IPS DF 6.9 (cell line): Measurements from ENCODE around the gene PRPF18.
"Not testable (repeated sequence)": the region's sequence is repeated elsewhere in the genome, so short reads cannot be mapped to it uniquely, and the experiment has no call there.

Experiments used
- DNase-seq: peaks from one replicate; pipeline ENCODE4 v3.0.0-alpha.2; 2013; ENCODE audit warnings: low read depth, low spot score
- H3K27ac ChIP-seq: one replicate; pipeline ENCODE4 v1.5.1; 2013; ENCODE audit warnings: low read length, control low read depth
- H3K27me3 ChIP-seq: 2 replicates; pipeline ENCODE4 v1.6.1; 2013; ENCODE audit warnings: mild to moderate bottlenecking, low read length; ENCODE audit not compliant: control insufficient read depth, insufficient read depth
- H3K36me3 ChIP-seq: 2 replicates; pipeline ENCODE4 v1.6.1; 2013; ENCODE audit warnings: low read length; ENCODE audit not compliant: control insufficient read depth, insufficient read depth
- H3K4me1 ChIP-seq: 2 replicates; pipeline ENCODE4 v1.6.1; 2013; ENCODE audit warnings: low read length; ENCODE audit not compliant: control insufficient read depth, insufficient read depth
- H3K4me3 ChIP-seq: 2 replicates; pipeline ENCODE4 v1.5.1; 2013; ENCODE audit warnings: mild to moderate bottlenecking, low read length
- H3K9me3 ChIP-seq: 2 replicates; pipeline ENCODE4 v1.6.1; 2013; ENCODE audit warnings: low read length, inconsistent platforms; ENCODE audit not compliant: control insufficient read depth, insufficient read depth
- WGBS: extraction: QIAGEN DNeasy Blood & Tissue Kit; methylation state at CpG from one replicate; pipeline ENCODE4 v1.1.7; 2013; ENCODE audit warnings: mixed read lengths, missing lambda C conversion rate; ENCODE audit not compliant: insufficient read length, insufficient coverage; 5-methylcytosine and 5-hydroxymethylcytosine counted together

The PRPF18 gene

GRCh38 chr10:13586676-13587355 is at the start of gene PRPF18:
Gene PRPF18 (plus strand): TSS chr10:13586965. CDS start chr10:13587087, 122 bp downstream.
- WGBS, result no CpG with 5 or more reads among the region's 38 CpGs
- H3K27ac ChIP-seq, result no peak within 1 kb of the TSS
- H3K36me3 ChIP-seq, result no peaks in the 10 kb centered on the region
- H3K27me3 ChIP-seq, result no peaks in the 10 kb centered on the region
- DNase-seq, result peak; percentile 91
- peak within 1 kb of the TSS; percentile 82; the same call in 1 of the 2 replicates for H3K4me3 ChIP-seq
- no peaks in the 10 kb centered on the region for H3K4me1 ChIP-seq
- H3K9me3 ChIP-seq, result no peaks in the 10 kb centered on the region

GRCh38 chr10:13537985-13538384 is 48.8 kb upstream of the PRPF18 start:
- DNase-seq, H3K4me3 ChIP-seq, H3K9me3 ChIP-seq, H3K4me1 ChIP-seq, H3K27ac ChIP-seq, H3K27me3 ChIP-seq, H3K36me3 ChIP-seq: not testable (repeated sequence)
- no CpG with 5 or more reads among the region's 9 CpGs for WGBS

- H3K9me3 ChIP-seq, result no peaks in the 10 kb centered on the region
- H3K36me3 ChIP-seq, result no peaks in the 10 kb centered on the region
- no peaks in the 10 kb centered on the region for H3K4me1 ChIP-seq
- no peaks in the 10 kb centered on the region for H3K27me3 ChIP-seq
- whole genome bisulfite sequencing, result no CpG with 5 or more reads among the region's 5 CpGs
- DNase-seq, result no peak
- no peak overlapping the region for H3K27ac ChIP-seq
- no peak overlapping the region for H3K4me3 ChIP-seq
These were observed 44.2 kb upstream of the PRPF18 start for GRCh38 chr10:13542533-13542932.

GRCh38 chr10:13550802-13551201 is 36.0 kb upstream of the PRPF18 start:
- H3K9me3 ChIP-seq, result no peaks in the 10 kb centered on the region
- no CpG with 5 or more reads among the region's 2 CpGs for WGBS
- no peak overlapping the region for H3K4me3 ChIP-seq
- no peaks in the 10 kb centered on the region for H3K4me1 ChIP-seq
- no peaks in the 10 kb centered on the region for H3K36me3 ChIP-seq
- H3K27ac ChIP-seq, result no peak overlapping the region
- H3K27me3 ChIP-seq, result no peaks in the 10 kb centered on the region
- no peak for DNase-seq

- H3K27me3 ChIP-seq, result no peaks in the 10 kb centered on the region
- H3K4me3 ChIP-seq, result no peak overlapping the region
- no peaks in the 10 kb centered on the region for H3K4me1 ChIP-seq
- no peak for DNase-seq
- no peaks in the 10 kb centered on the region for H3K9me3 ChIP-seq
- H3K27ac ChIP-seq, result no peak overlapping the region
- WGBS, result no CpG with 5 or more reads among the region's 2 CpGs
- no peaks in the 10 kb centered on the region for H3K36me3 ChIP-seq
These were observed 30.8 kb upstream of the PRPF18 start for GRCh38 chr10:13555884-13556510.

GRCh38 chr10:13559124-13559700 is 27.6 kb upstream of the PRPF18 start:
- no peaks in the 10 kb centered on the region for H3K27me3 ChIP-seq
- H3K9me3 ChIP-seq, result no peaks in the 10 kb centered on the region; the same call in 1 of the 2 replicates
- no peaks in the 10 kb centered on the region for H3K4me1 ChIP-seq
- no CpG with 5 or more reads among the region's 2 CpGs for WGBS
- H3K27ac ChIP-seq, result no peak overlapping the region
- H3K4me3 ChIP-seq, result no peak overlapping the region
- DNase-seq, result no peak
- no peaks in the 10 kb centered on the region for H3K36me3 ChIP-seq

GRCh38 chr10:13560597-13560996 is 26.2 kb upstream of the PRPF18 start:
- no peak overlapping the region for H3K27ac ChIP-seq
- H3K4me1 ChIP-seq, result no peaks in the 10 kb centered on the region
- H3K36me3 ChIP-seq, result no peaks in the 10 kb centered on the region
- DNase-seq, result no peak
- no peak overlapping the region for H3K4me3 ChIP-seq
- no peaks in the 10 kb centered on the region for H3K27me3 ChIP-seq
- no peaks in the 10 kb centered on the region; the same call in 1 of the 2 replicates for H3K9me3 ChIP-seq

GRCh38 chr10:13563481-13564445 is 23.0 kb upstream of the PRPF18 start:
- Histone ChIP-seq H3K9me3 (no peaks in the 10 kb centered on the region; the same call in 1 of the 2 replicates), H3K27me3 (no peaks in the 10 kb centered on the region), H3K27ac (no peak overlapping the region), H3K4me1 (no peaks in the 10 kb centered on the region), H3K4me3 (no peak overlapping the region), H3K36me3 (no peaks in the 10 kb centered on the region)
- no peak for DNase-seq
- no CpG with 5 or more reads among the region's 11 CpGs for WGBS

- Histone ChIP-seq H3K27me3 (no peaks in the 10 kb centered on the region), H3K9me3 (no peaks in the 10 kb centered on the region; the same call in 1 of the 2 replicates), H3K4me1 (no peaks in the 10 kb centered on the region), H3K27ac (no peak overlapping the region), H3K4me3 (no peak overlapping the region), H3K36me3 (no peaks in the 10 kb centered on the region)
- WGBS, result no CpG with 5 or more reads among the region's 3 CpGs
- DNase-seq, result no peak
These were observed 22.2 kb upstream of the PRPF18 start for GRCh38 chr10:13564576-13564975.

GRCh38 chr10:13567030-13567429 is 19.7 kb upstream of the PRPF18 start:
- Histone ChIP-seq H3K4me1 (no peaks in the 10 kb centered on the region), H3K4me3 (no peak overlapping the region), H3K9me3 (no peaks in the 10 kb centered on the region; the same call in 1 of the 2 replicates), H3K27me3 (no peaks in the 10 kb centered on the region), H3K27ac (no peak overlapping the region), H3K36me3 (no peaks in the 10 kb centered on the region)
- WGBS, result no CpG with 5 or more reads among the region's 1 CpG
- DNase-seq, result no peak
